Hindlimb muscle (tissue), 1 donor: Measurements from ENCODE around the gene MACO1. TPM values are rescaled to one million over a fixed set of nuclear protein-coding genes. Genes with fewer than 3 reads are reported as not detected.
"Not testable (repeated sequence)": the region's sequence is repeated elsewhere in the genome, so short reads cannot be mapped to it uniquely, and the experiment has no call there.

Source experiments
- DNase-seq: peaks from one replicate; pipeline ENCODE4 v3.0.0-alpha.2; 2013
- polyA plus RNA-seq: library from polyadenylated mRNA; unstranded; fragments of 120-200 nt; gene quantifications from one replicate; pipeline ENCODE4 v1.2.1, GENCODE V29; 2013; ENCODE audit not compliant: insufficient read length

The MACO1 gene, protein sequence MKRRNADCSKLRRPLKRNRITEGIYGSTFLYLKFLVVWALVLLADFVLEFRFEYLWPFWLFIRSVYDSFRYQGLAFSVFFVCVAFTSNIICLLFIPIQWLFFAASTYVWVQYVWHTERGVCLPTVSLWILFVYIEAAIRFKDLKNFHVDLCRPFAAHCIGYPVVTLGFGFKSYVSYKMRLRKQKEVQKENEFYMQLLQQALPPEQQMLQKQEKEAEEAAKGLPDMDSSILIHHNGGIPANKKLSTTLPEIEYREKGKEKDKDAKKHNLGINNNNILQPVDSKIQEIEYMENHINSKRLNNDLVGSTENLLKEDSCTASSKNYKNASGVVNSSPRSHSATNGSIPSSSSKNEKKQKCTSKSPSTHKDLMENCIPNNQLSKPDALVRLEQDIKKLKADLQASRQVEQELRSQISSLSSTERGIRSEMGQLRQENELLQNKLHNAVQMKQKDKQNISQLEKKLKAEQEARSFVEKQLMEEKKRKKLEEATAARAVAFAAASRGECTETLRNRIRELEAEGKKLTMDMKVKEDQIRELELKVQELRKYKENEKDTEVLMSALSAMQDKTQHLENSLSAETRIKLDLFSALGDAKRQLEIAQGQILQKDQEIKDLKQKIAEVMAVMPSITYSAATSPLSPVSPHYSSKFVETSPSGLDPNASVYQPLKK
- 20.0 TPM for polyA plus RNA-seq

GRCh38 chr1:25430073-25430966 is at the start of gene MACO1:
MACO1 (plus strand) TSS chr1:25430897; CDS start chr1:25431099, 202 bp downstream.
- peak; percentile 97 for DNase-seq

DNA sequence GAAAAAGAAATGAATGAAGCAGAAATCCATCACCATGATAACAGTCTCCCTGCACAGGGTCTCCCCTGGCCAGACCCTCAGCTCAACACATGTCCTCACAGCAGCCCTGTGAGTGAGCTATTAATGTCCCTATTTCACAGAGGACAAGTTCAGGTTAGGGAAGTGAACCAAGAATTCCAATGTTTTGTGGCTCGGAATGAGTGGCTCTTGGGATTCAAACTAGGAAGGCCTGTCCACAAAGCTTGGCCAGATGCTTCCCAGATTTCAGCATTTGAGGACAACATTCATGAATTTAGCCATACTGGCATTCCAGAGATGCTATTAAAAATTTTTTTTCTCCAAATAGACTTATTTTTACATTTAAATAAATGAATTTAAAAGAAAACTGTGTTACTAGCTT is 48.2 kb upstream of the MACO1 start:
- DNase-seq, result not testable (repeated sequence)

DNA sequence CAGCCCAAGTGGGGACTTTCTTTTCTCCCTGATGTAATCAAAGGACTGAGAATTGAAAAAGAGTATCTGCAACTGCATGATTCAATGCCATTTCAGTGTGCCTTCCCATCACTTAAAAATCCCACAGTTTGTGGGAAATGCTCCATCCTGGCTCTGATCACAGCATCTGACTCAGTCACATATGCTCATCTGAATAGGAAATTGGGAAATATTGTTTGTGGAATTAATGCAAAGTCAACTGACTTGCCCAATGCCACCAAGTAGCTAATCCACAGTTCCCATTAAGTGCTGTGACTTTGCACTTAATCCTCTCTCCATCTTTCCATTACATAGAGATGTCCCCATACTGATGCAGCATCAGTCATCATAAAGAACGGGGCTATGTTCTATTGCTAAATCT is 47.6 kb upstream of the MACO1 start:
- not testable (repeated sequence) for DNase-seq

DNA sequence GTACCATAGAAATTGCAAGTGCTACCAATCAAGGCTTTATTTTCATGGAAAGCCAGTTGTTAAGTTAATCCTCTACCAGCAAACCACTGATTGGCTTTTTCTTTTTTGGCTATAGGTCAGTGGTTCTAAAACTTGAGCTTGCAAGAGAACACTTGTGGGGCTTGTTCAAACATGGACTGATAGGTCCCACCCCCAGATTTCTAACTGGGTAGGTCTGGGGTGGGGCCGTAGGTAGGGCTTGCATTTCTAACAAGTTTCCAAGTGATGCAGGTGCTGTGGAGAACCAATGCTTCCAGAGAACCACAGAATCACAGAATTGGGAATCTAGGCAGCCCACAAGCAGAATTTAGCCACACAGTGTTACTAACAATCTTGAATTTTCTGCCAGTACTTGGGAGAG is 46.8 kb upstream of the MACO1 start:
- DNase-seq, result not testable (repeated sequence)

GRCh38 chr1:25387096-25387495 is 43.6 kb upstream of the MACO1 start:
- not testable (repeated sequence) for DNase-seq

- DNase-seq, result not testable (repeated sequence)
Observed at GRCh38 chr1:25388691-25389090, 42.0 kb upstream of the MACO1 start.

DNA sequence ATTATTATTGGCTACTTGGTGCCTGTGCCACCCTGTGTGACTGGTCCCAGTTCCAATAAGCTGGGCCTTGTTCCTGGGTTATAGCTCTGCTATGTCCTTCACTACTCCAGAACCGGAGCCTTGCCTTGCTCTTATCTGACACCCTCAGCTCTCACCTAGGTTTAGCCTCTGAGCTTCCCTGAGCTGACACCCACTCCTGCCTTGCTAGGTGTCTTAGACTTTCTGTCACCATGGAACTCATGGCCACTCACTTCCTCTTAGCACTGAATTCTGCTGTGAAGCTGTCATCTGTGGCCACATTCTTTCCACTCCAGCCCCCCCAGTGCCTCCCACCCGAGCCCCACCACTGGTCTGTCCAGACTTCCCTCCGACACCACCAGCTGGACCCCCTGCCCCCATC is 41.0 kb upstream of the MACO1 start:
- DNase-seq, result not testable (repeated sequence)

DNA sequence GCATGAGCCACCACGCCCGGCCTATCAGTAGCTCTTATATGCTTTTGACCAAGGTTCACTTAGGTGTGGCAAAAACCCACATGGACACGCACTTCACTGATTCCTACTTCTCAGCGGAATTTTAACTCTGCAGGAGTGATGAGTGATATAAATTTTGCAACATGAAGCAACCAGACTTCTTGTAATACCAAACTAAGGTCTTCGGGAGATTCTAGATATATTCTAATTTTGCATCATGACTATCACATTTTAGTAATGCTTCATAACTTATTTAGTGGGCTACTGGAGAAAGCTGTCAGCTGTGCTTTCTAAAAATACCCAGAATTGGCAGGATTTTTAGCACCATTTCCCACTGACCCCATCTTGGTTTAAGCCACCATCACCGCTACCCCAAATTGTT is 37.9 kb upstream of the MACO1 start:
- DNase-seq, result no peak

DNA sequence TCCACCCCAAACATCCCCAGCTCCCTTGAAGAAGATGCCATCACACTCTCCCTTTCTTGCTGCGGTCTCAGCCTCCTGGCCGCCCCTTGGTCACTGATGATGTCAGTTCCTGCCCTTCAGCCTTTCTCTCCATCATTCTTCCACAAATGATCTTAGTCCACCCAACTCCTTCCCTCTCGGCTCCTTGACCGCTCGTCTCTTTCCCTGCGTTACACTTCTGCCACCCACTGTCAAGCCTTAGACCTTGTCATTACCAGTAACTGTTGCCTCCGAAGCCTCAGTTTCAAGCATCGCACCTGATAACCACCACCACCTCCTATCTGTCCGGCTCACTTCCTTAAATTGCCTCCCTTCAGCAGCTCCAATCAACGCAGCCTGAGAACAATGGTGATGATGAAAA is 33.1 kb upstream of the MACO1 start:
- DNase-seq, result not testable (repeated sequence)

GRCh38 chr1:25398079-25398478 is 32.6 kb upstream of the MACO1 start:
- not testable (repeated sequence) for DNase-seq

DNA sequence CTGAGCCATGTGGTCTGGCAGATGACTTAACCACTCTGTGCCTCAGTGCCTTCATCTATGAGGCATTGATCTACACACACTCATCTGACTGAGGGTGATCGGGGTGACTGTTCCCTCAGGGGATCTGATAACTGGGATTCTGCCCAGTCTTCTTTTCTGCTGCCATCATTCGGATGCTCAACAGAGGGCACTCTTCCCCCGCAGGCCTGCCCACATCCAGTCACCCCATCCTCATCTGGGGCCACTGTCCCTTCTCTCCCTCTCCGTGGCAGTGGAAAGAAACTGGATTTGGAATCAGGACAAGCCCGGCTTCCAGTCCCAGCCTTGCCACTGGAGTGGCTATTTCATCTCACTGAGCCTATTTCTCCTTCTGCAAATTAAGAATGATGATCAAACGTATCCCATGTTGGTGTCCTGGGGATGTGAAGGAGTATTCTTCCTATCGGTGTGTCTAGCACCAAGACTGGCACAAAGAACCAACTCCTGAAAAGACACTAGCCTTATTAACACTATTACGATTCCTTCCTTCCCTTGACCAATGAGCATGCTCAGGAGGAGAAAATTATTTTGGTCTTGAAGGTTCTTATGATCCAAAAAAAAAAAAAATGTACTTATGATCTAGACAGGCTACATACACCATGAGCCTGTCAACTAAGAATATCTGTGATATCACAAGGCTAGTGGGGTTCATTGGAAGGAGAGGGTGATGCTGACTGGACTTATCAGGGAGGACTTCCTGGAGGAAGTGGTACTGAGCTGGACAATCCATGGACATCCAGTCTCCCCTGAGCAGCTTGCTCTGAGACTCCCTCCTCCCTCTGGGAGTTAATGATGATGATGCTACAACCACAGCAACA is 27.5 kb upstream of the MACO1 start:
- not testable (repeated sequence) for DNase-seq

GRCh38 chr1:25405731-25406305 is 24.9 kb upstream of the MACO1 start:
- not testable (repeated sequence) for DNase-seq

- DNase-seq, result not testable (repeated sequence)
Observed at GRCh38 chr1:25409641-25410427, 20.9 kb upstream of the MACO1 start.

GRCh38 chr1:25412872-25413623 is 17.6 kb upstream of the MACO1 start:
- not testable (repeated sequence) for DNase-seq

DNA sequence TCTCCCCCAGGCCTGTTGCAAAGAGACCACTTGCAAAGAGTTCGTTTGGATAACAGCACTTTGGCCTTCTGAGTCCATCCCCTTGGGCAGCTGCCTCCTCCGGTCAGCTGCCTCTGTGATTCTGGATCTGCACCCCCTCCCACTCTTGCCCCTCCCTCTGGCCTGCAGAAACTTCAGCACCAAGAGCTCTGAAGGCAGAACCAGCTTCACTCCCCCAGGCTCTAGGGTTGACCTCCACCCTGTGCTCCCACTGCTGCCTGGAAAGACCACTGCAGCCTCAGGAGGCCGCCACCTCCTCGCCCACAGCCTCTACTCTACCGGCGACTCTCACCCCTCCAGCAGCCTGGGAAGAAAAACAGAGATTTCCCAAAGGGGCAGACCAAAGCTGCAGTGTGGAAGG is 16.5 kb upstream of the MACO1 start:
- not testable (repeated sequence) for DNase-seq

DNA sequence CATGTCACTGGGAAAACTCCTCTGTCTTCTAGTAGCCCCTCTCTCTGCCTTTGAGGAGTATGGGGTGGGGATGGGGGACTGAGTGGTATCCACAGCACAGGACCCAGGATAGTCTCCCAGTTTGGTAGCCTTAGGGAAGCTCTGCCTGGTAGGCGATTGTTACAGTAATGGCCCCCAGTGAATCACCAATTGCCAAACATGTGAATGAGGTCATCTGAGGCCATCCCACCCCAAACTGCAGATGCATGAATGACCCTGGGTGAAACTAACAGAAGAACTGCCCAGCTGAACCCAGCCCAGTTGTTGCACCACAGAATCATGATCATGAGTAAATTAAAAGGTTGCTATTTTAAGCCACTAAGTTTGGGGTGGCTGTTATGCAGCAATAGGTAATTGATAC is 16.1 kb upstream of the MACO1 start:
- DNase-seq, result not testable (repeated sequence)

DNA sequence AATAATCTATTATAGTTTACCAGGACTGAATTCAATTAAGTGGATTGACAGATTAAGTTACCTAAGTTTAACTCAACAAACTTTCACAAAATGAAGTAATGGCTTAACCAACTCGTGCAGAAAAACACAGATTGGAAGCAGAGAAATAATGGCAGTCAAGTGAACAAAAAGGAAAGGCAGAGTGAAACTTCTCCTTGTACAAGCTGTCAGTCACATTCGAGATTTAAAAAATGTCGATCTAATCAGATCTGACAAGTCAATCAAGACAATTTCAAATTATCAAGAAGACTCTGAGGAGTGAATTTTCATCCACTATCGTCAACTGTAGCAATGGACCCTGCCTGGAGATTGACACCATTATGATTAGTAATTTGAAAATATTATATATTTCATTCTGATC is 13.4 kb upstream of the MACO1 start:
- not testable (repeated sequence) for DNase-seq

- DNase-seq, result not testable (repeated sequence)
Observed at GRCh38 chr1:25419339-25419738, 11.4 kb upstream of the MACO1 start.

- DNase-seq, result not testable (repeated sequence)
Observed at GRCh38 chr1:25420715-25421114, 10.0 kb upstream of the MACO1 start, which contains the start of gene RHCE. RHCE (minus strand) TSS chr1:25420825; CDS start chr1:25420786, 39 bp downstream.

GRCh38 chr1:25423206-25423605 is 7.5 kb upstream of the MACO1 start:
- DNase-seq, result not testable (repeated sequence)
